GM19099 (cell line): ENCODE results near the gene ANKRD66.

Experiments used
- POLR2A ChIP-seq: IDR thresholded peaks from 3 replicates; pipeline ENCODE4 v1.6.1; 2011; ENCODE audit warnings: low read depth; ENCODE audit not compliant: insufficient read length; ENCODE audit errors: extremely low read depth

The ANKRD66 gene

GRCh38 chr6:46746696-46747095 lies at the start of gene ANKRD66:
Gene ANKRD66, plus strand, starts transcription at chr6:46746933. Its CDS starts 5,016 bp downstream, at chr6:46751949.
- TF ChIP-seq POLR2A, result no peak

DNA sequence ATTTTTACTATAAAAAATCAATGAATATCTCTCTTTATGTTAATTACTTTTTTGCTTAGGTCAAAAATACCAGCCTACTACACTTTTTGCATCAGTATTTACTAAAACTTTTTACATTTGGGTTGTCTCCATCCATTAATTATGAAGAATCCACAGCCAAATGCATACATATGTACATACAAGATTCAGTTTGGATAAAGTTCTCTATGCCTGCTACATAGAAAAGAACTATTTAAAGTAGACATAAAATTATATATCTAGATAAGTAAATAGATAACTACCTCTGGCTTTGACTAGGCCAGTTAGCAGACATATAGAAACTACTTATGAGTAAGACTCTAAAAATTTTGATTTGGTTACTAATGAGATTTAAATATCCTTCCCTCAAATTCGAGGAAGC lies 46.8 kb upstream of the ANKRD66 start:
- TF ChIP-seq POLR2A, result no peak

DNA sequence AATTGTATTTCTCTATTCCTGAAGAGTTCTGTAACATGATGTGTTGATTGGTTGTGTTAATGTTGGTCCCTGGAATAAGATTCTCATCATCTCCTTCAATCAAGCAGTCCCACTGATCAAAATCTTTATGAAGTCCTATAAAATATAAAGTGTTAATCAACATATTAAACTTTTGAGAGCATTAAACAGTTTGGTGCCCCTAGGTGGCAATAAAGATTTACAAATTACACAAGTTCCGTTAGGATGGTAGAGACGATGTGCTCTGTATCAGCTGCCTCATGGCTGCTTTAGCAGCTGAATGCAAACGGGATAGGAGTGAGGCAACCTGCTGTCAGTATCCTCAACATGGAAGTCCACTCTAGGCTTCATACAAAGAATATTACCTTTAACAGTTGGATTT lies 42.2 kb upstream of the ANKRD66 start:
- no peak for TF ChIP-seq POLR2A

GRCh38 chr6:46706464-46706863 lies 40.3 kb upstream of the ANKRD66 start:
- TF ChIP-seq POLR2A, result no peak

GRCh38 chr6:46711491-46711890 lies 35.2 kb upstream of the ANKRD66 start:
- TF ChIP-seq POLR2A, result no peak

GRCh38 chr6:46715141-46715540 lies 31.6 kb upstream of the ANKRD66 start:
- TF ChIP-seq POLR2A, result no peak

DNA sequence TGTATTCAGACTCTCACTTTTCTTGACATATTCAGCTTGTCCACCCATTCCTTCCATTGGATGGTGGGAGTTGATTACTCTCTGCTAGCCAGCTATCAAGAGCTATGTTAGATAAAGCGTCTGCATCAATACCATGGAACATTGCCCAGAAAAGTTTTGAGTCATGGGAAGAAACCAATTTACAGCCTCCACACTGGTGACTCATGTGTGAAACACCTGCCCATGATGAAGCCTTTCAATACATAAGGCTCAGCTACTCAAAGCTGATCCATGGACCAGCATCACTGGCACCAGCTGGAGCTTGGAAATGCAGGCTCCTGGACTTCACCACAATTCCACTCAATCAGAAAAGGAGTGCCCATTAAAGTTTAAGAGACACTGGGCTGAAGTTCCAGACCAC lies 27.6 kb upstream of the ANKRD66 start:
- no peak for TF ChIP-seq POLR2A

DNA sequence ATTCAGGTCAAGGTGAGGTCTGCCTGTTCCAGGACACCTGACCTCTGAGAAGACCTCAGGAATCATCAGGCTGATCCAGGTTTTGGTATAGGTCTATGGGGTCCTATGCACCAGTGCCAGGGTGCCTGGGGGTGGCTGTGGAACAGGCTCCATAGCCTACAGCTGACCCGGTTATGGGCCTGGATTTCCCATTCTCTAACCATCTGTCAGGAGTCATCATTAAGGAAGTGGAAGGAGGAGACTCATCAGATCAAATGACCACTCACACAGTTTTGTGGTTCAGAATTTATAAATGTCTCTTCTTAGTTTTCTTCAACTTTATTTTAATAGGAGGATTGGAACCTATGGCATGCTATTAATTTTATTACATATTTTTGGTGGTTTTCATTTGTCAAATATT lies 26.3 kb upstream of the ANKRD66 start:
- TF ChIP-seq POLR2A, result no peak

GRCh38 chr6:46729787-46730326 lies 16.9 kb upstream of the ANKRD66 start:
- no peak for TF ChIP-seq POLR2A

DNA sequence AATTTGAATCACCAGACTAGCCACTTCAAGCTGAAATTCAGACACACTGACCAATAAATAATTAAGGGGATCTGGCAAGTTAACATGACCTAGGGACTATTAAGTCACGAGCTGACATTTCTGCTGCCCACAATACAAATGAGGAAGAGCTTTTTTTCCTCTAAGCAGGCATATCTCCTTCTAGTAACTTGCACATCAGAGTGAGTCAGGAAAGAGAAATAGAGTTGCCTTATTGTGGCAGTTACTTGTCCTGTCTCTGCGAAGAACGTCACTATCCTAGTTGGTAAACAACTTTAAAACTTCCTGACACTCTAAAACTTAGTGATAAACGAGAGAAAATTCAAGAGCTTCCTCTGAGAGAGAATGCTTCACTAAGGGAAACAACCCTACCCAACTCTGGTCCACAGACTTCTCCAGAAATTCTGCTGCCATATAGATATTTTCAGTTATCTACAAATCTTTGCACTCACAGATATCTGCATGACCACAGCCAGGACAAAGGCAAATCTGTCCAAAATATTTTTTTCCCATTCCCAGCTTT lies 15.7 kb upstream of the ANKRD66 start:
- no peak for TF ChIP-seq POLR2A

DNA sequence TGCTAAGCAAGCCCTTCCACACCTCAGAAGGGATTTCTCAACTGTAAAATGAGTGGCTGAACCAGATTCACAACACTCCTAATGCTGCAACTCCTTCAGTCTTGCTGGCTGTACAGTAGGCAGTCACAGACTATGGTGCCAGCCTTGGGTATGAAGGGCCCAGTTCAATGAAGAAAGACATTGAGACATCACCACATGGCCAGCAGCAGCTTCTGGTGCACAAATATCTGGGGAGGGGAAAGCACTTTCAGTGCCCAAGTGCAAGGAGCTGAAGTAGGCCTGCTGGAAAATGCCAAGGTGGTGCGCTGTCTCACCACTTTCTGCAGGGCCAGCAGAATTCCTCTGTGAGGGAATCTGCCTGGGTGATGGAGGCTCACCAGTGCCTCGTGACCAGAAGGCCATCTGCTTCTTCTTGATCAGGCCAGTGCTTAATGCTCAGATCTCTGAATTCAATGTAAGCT lies 13.4 kb upstream of the ANKRD66 start:
- TF ChIP-seq POLR2A, result no peak

DNA sequence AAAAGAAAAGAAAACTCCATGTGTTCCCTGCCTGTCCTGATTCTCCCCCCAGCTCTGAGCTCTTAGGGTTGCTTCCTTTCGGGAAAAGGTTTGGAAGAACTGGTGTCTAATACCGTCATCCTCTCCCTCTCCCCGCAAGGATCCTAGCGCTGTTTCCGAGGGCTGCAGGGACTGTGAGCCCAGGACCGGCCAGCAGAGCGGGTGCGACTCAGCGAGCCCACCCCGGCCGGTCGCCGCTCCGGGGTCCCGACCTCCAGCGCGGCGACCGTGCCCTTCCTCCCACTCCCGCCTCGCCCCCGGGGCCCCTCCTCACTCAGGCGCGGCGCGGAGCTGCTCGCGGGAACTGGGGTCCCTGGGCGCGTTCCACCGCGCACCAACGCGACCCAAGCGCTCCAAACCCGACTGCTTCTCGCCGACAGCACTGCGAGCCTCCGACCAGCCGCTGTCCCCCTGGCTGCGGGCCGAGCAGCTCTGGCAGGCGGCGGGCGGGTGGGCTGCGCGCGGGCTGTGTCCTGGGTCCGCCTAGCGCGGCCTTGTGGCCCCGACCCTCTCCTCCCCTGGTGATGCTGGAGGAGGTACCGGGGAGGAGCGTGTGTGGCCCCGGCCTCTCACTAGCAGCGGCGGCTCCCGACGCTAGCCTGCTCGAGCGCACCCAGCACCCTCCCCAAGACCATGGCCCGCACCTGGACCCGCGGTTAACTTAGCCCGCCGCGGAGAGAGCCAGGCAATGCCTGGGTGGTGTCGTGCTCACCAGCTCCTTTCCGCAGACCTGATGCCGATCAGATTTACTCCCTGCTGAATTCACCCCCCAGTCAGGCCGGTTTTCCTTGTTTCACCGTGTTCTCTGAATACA lies 11.6 kb upstream of the ANKRD66 start, which contains the start of gene PLA2G7:
Gene PLA2G7, minus strand, starts transcription at position 509 of the 853 bp plus-strand sequence. CDS start 12,484 bp downstream, outside the sequence.
- no peak for TF ChIP-seq POLR2A

GRCh38 chr6:46735720-46736031 lies 11.1 kb upstream of the ANKRD66 start:
- TF ChIP-seq POLR2A, result no peak

GRCh38 chr6:46736906-46737305 lies 9.8 kb upstream of the ANKRD66 start:
- TF ChIP-seq POLR2A, result no peak

DNA sequence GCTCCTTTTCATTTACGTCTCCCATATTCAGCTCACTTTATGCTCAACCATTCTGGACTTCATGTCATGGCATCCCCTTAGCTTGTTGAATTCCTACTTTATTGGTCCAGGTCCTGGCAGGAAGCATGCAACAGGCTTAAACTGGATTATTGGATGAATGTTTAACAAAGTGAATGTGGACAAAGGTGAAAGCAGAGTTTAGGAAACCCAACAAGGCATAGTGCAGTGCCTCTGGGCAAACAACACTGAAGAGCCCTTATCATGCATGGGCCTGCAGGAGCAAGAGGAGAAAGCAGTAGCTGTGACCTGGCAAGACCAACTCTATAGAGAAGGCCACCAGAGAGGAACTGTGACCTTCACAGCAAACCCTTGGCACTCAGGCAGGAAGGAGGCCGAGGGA lies 5.3 kb upstream of the ANKRD66 start:
- TF ChIP-seq POLR2A, result no peak

DNA sequence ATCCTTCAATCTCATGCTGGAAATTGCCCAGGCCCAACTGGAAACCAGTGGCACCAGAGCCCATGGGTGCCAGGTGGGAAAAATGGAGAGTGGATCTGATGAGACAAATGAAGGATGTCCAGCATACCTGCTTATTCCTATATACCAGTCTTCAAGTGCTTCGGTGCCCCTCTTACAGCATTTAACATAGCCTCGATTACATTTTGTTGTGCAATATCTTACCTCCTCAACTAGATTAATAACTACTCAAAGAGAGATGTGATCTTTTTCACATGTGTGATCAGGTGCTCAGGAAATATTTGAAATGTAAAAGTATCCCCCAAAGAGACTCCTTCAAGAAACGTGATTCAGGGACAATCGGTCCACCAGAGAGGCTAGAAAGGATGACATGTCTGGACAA lies 4.8 kb upstream of the ANKRD66 start:
- TF ChIP-seq POLR2A, result no peak
